Ishikawa (cell line): ENCODE data around the gene HINT2.

Experiments used
- CEBPB ChIP-seq: IDR thresholded peaks from 2 replicates; pipeline ENCODE4 v1.6.1; 2012
- CREB1 ChIP-seq: IDR thresholded peaks from 2 replicates; pipeline ENCODE4 v1.6.1; 2012; ENCODE audit warnings: low read depth
- EGR1 ChIP-seq: IDR thresholded peaks from 2 replicates; pipeline ENCODE4 v1.6.1; 2012
- EP300 ChIP-seq: IDR thresholded peaks from 2 replicates; pipeline ENCODE4 v1.6.1; 2012; ENCODE audit warnings: borderline replicate concordance
- FOXM1 ChIP-seq: IDR thresholded peaks from 2 replicates; pipeline ENCODE4 v1.6.1; 2012; ENCODE audit warnings: low read depth, borderline replicate concordance
- NFIC ChIP-seq: IDR thresholded peaks from 2 replicates; pipeline ENCODE4 v1.6.1; 2012
- RAD21 ChIP-seq: IDR thresholded peaks from 2 replicates; pipeline ENCODE4 v1.6.1; 2012; ENCODE audit warnings: low read depth
- TAF1 ChIP-seq: IDR thresholded peaks from 2 replicates; pipeline ENCODE4 v1.6.1; 2012; ENCODE audit warnings: low read depth, mild to moderate bottlenecking
- TCF12 ChIP-seq: IDR thresholded peaks from 2 replicates; pipeline ENCODE4 v1.6.1; 2012; ENCODE audit warnings: low read depth
- YY1 ChIP-seq: IDR thresholded peaks from 2 replicates; pipeline ENCODE4 v1.6.1; 2012; ENCODE audit warnings: low read depth
- ZBTB7A ChIP-seq: IDR thresholded peaks from 2 replicates; pipeline ENCODE4 v1.6.1; 2012; ENCODE audit warnings: low read depth
- TF ChIP-seq, protein P1 (sequence below): IDR thresholded peaks from 2 replicates; pipeline ENCODE4 v1.6.1; 2012
- TF ChIP-seq, protein P2 (sequence below): IDR thresholded peaks from 2 replicates; pipeline ENCODE4 v1.6.1; 2012; ENCODE audit warnings: low read depth, mild to moderate bottlenecking

- no peak for TF ChIP-seq TCF12
- TF ChIP-seq YY1, result no peak
- TF ChIP-seq, protein P1, sequence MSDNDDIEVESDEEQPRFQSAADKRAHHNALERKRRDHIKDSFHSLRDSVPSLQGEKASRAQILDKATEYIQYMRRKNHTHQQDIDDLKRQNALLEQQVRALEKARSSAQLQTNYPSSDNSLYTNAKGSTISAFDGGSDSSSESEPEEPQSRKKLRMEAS, result no peak
- TF ChIP-seq TAF1, result no peak
- TF ChIP-seq EP300, result no peak
- no peak for TF ChIP-seq CEBPB
- no peak for TF ChIP-seq ZBTB7A
- no peak for TF ChIP-seq EGR1
- no peak for TF ChIP-seq CREB1
- TF ChIP-seq NFIC, result no peak
- no peak for TF ChIP-seq FOXM1
- TF ChIP-seq, protein P2, sequence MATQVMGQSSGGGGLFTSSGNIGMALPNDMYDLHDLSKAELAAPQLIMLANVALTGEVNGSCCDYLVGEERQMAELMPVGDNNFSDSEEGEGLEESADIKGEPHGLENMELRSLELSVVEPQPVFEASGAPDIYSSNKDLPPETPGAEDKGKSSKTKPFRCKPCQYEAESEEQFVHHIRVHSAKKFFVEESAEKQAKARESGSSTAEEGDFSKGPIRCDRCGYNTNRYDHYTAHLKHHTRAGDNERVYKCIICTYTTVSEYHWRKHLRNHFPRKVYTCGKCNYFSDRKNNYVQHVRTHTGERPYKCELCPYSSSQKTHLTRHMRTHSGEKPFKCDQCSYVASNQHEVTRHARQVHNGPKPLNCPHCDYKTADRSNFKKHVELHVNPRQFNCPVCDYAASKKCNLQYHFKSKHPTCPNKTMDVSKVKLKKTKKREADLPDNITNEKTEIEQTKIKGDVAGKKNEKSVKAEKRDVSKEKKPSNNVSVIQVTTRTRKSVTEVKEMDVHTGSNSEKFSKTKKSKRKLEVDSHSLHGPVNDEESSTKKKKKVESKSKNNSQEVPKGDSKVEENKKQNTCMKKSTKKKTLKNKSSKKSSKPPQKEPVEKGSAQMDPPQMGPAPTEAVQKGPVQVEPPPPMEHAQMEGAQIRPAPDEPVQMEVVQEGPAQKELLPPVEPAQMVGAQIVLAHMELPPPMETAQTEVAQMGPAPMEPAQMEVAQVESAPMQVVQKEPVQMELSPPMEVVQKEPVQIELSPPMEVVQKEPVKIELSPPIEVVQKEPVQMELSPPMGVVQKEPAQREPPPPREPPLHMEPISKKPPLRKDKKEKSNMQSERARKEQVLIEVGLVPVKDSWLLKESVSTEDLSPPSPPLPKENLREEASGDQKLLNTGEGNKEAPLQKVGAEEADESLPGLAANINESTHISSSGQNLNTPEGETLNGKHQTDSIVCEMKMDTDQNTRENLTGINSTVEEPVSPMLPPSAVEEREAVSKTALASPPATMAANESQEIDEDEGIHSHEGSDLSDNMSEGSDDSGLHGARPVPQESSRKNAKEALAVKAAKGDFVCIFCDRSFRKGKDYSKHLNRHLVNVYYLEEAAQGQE, result no peak
- TF ChIP-seq RAD21, result no peak
Observed at GRCh38 chr9:35781066-35781465, 33.8 kb downstream of the HINT2 start.
